A673 (cell line): Measurements from ENCODE around the gene NPAS2. TPM values are rescaled to one million over a fixed set of nuclear protein-coding genes. Genes with fewer than 3 reads are reported as not detected.

Source experiments
- BruUV-seq: library from RNA; stranded (reverse); fragments of 400-500 nt; replicated peaks from 2 replicates; lab custom pipeline; 2021; lab: Mats Ljungman, UMichigan
- CTCF ChIA-PET: fragments of 300-600 bp; sonication (Branson Sonifier 250); formaldehyde crosslinking; loops from one replicate; lab custom pipeline; 2022; ENCODE audit warnings: antibody characterized with exemption; lab: Charles Lee
- POLR2A ChIA-PET: fragments of 300-600 bp; sonication (Branson Sonifier 250); formaldehyde crosslinking; loops from one replicate; lab custom pipeline; 2022; ENCODE audit warnings: antibody characterized with exemption; ENCODE audit not compliant: low non-redundant PET; lab: Charles Lee
- DNase-seq: peaks from one replicate; pipeline ENCODE4 v3.0.0-alpha.2; 2015; ENCODE audit warnings: low spot score
- H3K27ac ChIP-seq: fragments of 200-600 bp; sonication (generic); 2 replicates; pipeline ENCODE4 v1.5.1; 2016; ENCODE audit warnings: mixed run types, low read depth, mild to moderate bottlenecking, mixed read lengths, antibody characterized with exemption, low read length; ENCODE audit not compliant: poor library complexity, severe bottlenecking
- H3K27me3 ChIP-seq: fragments of 200-600 bp; sonication (generic); replicated peaks from 2 replicates; pipeline ENCODE4 v1.6.1; 2017; ENCODE audit warnings: mixed run types, low read depth, mild to moderate bottlenecking, mixed read lengths, antibody characterized with exemption, low read length; ENCODE audit not compliant: insufficient read depth, poor library complexity
- H3K36me3 ChIP-seq: fragments of 200-600 bp; sonication (generic); 2 replicates; pipeline ENCODE4 v1.6.1; 2016; ENCODE audit warnings: mixed run types, mild to moderate bottlenecking, mixed read lengths, antibody characterized with exemption, low read length; ENCODE audit not compliant: insufficient read depth, poor library complexity, severe bottlenecking
- H3K4me1 ChIP-seq: fragments of 200-600 bp; sonication (generic); 2 replicates; pipeline ENCODE4 v1.6.1; 2017; ENCODE audit warnings: mixed run types, mild to moderate bottlenecking, mixed read lengths, antibody characterized with exemption, low read length; ENCODE audit not compliant: insufficient read depth, poor library complexity, severe bottlenecking
- H3K4me3 ChIP-seq: fragments of 200-600 bp; sonication (generic); 2 replicates; pipeline ENCODE4 v1.5.1; 2016; ENCODE audit warnings: low read depth, mixed run types, mild to moderate bottlenecking, mixed read lengths, low read length; ENCODE audit not compliant: poor library complexity, severe bottlenecking
- H3K9me3 ChIP-seq: fragments of 200-600 bp; sonication (generic); 2 replicates; pipeline ENCODE4 v1.6.1; 2016; ENCODE audit warnings: mixed run types, low read depth, mild to moderate bottlenecking, mixed read lengths, antibody characterized with exemption, low read length; ENCODE audit not compliant: poor library complexity, severe bottlenecking
- EZH2 ChIP-seq: fragments of 200-600 bp; sonication (generic); IDR thresholded peaks from 2 replicates; pipeline ENCODE4 v1.6.1; 2017; ENCODE audit warnings: borderline replicate concordance, low read depth, mild to moderate bottlenecking, mixed read lengths, antibody characterized with exemption, low read length; ENCODE audit not compliant: poor library complexity, severe bottlenecking
- intact Hi-C: fragments of 100-400 bp; cut with micrococcal nuclease; formaldehyde crosslinking; loops from one replicate; pipeline ENCODE4 v1.10.0; 2022; ENCODE audit not compliant: unreplicated experiment
- total RNA-seq: library from RNA; stranded (reverse); gene quantifications from 2 replicates; pipeline ENCODE4 v1.2.3, GENCODE V29; 2021
- TF ChIP-seq, protein P1 (sequence below): fragments of 300-800, 200-600 bp; sonication (generic); conservative IDR thresholded peaks from 2 replicates; pipeline ENCODE4 v1.5.1; 2017; ENCODE audit warnings: low read depth, mild to moderate bottlenecking, antibody characterized with exemption, low read length, moderate library complexity, mixed read lengths

NPAS2 gene
- total RNA-seq, 1 experiment from 2014 or later, result 9.4 TPM

DNA sequence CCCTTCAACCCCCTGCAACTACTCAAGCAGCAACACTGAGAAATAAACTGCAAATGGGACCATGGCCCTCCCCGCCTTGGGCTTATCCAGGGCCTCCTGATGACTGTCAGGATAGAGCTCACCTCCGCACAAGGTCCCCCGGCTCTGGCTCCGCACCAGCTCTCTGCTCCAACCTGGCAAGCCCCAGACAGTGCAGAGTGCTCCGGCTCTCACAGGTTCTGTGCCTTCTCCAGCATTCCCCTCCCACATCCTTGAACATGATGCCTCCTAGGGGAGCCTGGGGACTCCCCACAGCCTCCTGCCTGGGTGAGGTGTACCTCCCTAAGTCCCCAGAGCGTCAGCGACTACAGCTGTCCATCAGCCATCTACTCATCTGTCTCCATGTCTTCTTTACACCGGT, 26.7 kb upstream of the NPAS2 start:
- H3K9me3 ChIP-seq, result no peaks in the 10 kb centered on the region
- intact Hi-C loops, result no loop called here
- BruUV-seq, result no TSS peak
- CTCF ChIA-PET, result no interaction called here
- no peak for DNase-seq
- no peak overlapping the region for H3K27ac ChIP-seq
- POLR2A ChIA-PET, result no interaction called here
- TF ChIP-seq, protein P1, sequence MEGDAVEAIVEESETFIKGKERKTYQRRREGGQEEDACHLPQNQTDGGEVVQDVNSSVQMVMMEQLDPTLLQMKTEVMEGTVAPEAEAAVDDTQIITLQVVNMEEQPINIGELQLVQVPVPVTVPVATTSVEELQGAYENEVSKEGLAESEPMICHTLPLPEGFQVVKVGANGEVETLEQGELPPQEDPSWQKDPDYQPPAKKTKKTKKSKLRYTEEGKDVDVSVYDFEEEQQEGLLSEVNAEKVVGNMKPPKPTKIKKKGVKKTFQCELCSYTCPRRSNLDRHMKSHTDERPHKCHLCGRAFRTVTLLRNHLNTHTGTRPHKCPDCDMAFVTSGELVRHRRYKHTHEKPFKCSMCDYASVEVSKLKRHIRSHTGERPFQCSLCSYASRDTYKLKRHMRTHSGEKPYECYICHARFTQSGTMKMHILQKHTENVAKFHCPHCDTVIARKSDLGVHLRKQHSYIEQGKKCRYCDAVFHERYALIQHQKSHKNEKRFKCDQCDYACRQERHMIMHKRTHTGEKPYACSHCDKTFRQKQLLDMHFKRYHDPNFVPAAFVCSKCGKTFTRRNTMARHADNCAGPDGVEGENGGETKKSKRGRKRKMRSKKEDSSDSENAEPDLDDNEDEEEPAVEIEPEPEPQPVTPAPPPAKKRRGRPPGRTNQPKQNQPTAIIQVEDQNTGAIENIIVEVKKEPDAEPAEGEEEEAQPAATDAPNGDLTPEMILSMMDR, result no peak
- no peak for TF ChIP-seq EZH2
- H3K4me3 ChIP-seq, result no peak overlapping the region
- H3K27me3 ChIP-seq, result no peaks in the 10 kb centered on the region
- H3K36me3 ChIP-seq, result no peaks in the 10 kb centered on the region
- no peaks in the 10 kb centered on the region for H3K4me1 ChIP-seq

DNA sequence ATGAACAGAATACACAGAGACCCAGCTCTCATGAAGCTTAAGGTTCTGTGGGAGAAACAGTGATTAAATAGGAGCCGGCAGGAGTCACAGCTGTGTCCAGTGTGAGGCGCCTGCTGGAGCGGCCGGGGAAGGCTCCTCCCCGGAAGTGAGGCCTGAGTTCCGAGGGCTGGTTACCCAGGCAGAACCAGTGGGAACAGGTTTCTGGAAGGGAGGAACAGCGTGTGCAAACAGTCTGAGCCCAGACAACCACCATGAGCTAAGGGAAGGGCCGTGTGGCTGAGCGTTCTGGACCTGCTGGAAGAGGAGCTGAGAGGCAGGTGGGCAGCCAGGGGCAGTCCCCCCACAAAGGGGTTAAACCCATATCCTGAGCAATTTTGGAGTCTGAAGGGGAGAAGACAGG, 26.0 kb upstream of the NPAS2 start:
- Histone ChIP-seq H3K36me3 (no peaks in the 10 kb centered on the region), H3K27ac (no peak overlapping the region), H3K4me3 (no peak overlapping the region), H3K27me3 (no peaks in the 10 kb centered on the region), H3K4me1 (no peaks in the 10 kb centered on the region), H3K9me3 (no peaks in the 10 kb centered on the region)
- ChIA-PET POLR2A (interaction anchor here (0.6 kb wide), 2 partner anchors 32 to 389 kb away, joined by 4 to 22 read pairs; no protein-coding TSS in a partner anchor), CTCF (no interaction called here)
- no TSS peak for BruUV-seq
- TF ChIP-seq EZH2, result no peak
- TF ChIP-seq, protein P1, result no peak
- intact Hi-C loops, result no loop called here
- no peak for DNase-seq

DNA sequence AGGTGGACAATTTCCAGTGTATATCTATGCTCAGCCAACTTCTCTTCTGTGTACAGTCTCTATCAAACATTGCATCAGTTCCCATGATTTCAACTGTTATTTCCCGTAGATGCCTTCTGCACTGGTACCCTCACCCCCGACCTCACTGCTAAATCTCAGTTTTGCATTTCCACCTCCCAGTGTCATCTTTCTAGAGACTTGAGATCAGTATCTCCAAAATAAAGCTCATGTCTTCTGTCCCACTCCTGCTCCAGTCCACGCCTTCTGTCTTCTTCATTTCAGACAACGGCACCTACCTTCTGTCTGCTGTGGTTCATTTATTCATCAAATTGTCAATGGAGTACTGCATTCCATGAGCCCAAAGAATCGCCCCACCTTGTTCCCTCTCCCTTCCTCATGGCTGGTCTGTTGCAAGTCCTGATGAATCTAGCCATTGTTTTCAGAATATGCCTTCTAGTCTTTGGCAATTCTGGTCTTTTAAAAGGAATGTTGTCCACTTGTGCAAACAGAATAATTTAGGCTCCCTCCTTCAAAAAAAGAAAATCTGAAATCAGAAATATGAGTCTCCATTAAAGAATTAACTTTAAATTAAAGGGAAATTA, 23.3 kb upstream of the NPAS2 start:
- CTCF ChIA-PET, result no interaction called here
- Histone ChIP-seq H3K36me3 (no peaks in the 10 kb centered on the region), H3K4me3 (no peak overlapping the region), H3K4me1 (no peaks in the 10 kb centered on the region), H3K27me3 (no peaks in the 10 kb centered on the region), H3K27ac (no peak overlapping the region), H3K9me3 (no peaks in the 10 kb centered on the region)
- no TSS peak for BruUV-seq
- POLR2A ChIA-PET, result no interaction called here
- DNase-seq, result no peak
- intact Hi-C loops, result no loop called here
- TF ChIP-seq, protein P1, result no peak
- TF ChIP-seq EZH2, result no peak
